HepG2 (cell line): ENCODE results near the gene TK2. TPM values are rescaled to one million over a fixed set of nuclear protein-coding genes. Genes with fewer than 3 reads are reported as not detected.

Experiments used
- ATF7 ChIP-seq, 2 experiments: fragments of 450-650 bp in 1 of 2; sonication (generic) in 1 of 2; formaldehyde crosslinking in 1 of 2; IDR thresholded peaks; 2 replicates each; pipeline versions ENCODE4 v1.4.0 to v1.6.1; 2016 to 2020; ENCODE audit warnings: antibody characterized with exemption in 1 of 2, mild to moderate bottlenecking in 1 of 2, missing genetic modification reagents in 1 of 2
- BHLHE40 ChIP-seq: IDR thresholded peaks from 2 replicates; pipeline ENCODE4 v1.6.1; 2011; ENCODE audit warnings: low read length, improper control_type of control experiment
- DRAP1 ChIP-seq: IDR thresholded peaks from 2 replicates; pipeline ENCODE4 v1.6.1; 2016; ENCODE audit warnings: missing genetic modification reagents, missing compliant biosample characterization
- E2F1 ChIP-seq: sonication (generic); formaldehyde crosslinking; IDR thresholded peaks from 2 replicates; pipeline ENCODE4 v1.5.0; 2020; ENCODE audit warnings: missing genetic modification reagents
- FOXC1 ChIP-seq: sonication (generic); formaldehyde crosslinking; IDR thresholded peaks from 2 replicates; pipeline ENCODE4 v1.8.0; 2022; ENCODE audit warnings: mild to moderate bottlenecking, missing genetic modification reagents, borderline replicate concordance
- HDAC1 ChIP-seq: sonication (generic); formaldehyde crosslinking; IDR thresholded peaks from 2 replicates; pipeline ENCODE4 v1.5.1; 2020; ENCODE audit warnings: mild to moderate bottlenecking, missing genetic modification reagents
- HES4 ChIP-seq: sonication (generic); formaldehyde crosslinking; IDR thresholded peaks from 2 replicates; pipeline ENCODE4 v1.9.0; 2021; ENCODE audit warnings: mild to moderate bottlenecking, missing genetic modification reagents, borderline replicate concordance
- HIC2 ChIP-seq: sonication (generic); formaldehyde crosslinking; IDR thresholded peaks from 2 replicates; pipeline ENCODE4 v1.9.0; 2022; ENCODE audit warnings: low read depth, missing genetic modification reagents
- JUN ChIP-seq: sonication (generic); formaldehyde crosslinking; IDR thresholded peaks from 2 replicates; pipeline ENCODE4 v1.4.0; 2020; ENCODE audit warnings: mild to moderate bottlenecking, missing genetic modification reagents
- KAT7 ChIP-seq: IDR thresholded peaks from 2 replicates; pipeline ENCODE4 v1.6.1; 2018; ENCODE audit warnings: borderline replicate concordance, missing compliant biosample characterization
- KDM2A ChIP-seq: sonication (generic); formaldehyde crosslinking; IDR thresholded peaks from 2 replicates; pipeline ENCODE4 v1.4.0; 2020; ENCODE audit warnings: low read depth, missing genetic modification reagents, borderline replicate concordance
- MED8 ChIP-seq: sonication (generic); formaldehyde crosslinking; IDR thresholded peaks from 2 replicates; pipeline ENCODE4 v1.8.1; 2023; ENCODE audit warnings: mild to moderate bottlenecking, missing genetic modification reagents; ENCODE audit not compliant: insufficient replicate concordance
- NCOR1 ChIP-seq: fragments of 200-600 bp; sonication (generic); IDR thresholded peaks from 2 replicates; pipeline ENCODE4 v1.7.0; 2017; ENCODE audit warnings: antibody characterized with exemption, low read length, borderline replicate concordance
- RELA ChIP-seq: sonication (generic); formaldehyde crosslinking; IDR thresholded peaks from 2 replicates; pipeline ENCODE4 v1.4.0; 2020; ENCODE audit warnings: missing genetic modification reagents
- TCF12 ChIP-seq, 2 experiments: fragments of 450-650 bp in 1 of 2; sonication (generic) in 1 of 2; formaldehyde crosslinking in 1 of 2; IDR thresholded peaks; 2 replicates each; pipeline versions ENCODE4 v1.6.1 to v1.8.0; 2017 to 2022; ENCODE audit warnings: antibody characterized with exemption in 1 of 2, mild to moderate bottlenecking in 1 of 2, missing genetic modification reagents in 1 of 2, moderate library complexity in 1 of 2
- TOPORS ChIP-seq: sonication (generic); formaldehyde crosslinking; IDR thresholded peaks from 2 replicates; pipeline ENCODE4 v1.8.0; 2023; ENCODE audit warnings: mild to moderate bottlenecking, missing genetic modification reagents
- ZBTB1 ChIP-seq: sonication (generic); formaldehyde crosslinking; IDR thresholded peaks from 2 replicates; pipeline ENCODE4 v1.4.0; 2020; ENCODE audit warnings: missing genetic modification reagents, borderline replicate concordance
- ZFP62 ChIP-seq: sonication (generic); formaldehyde crosslinking; IDR thresholded peaks from 2 replicates; pipeline ENCODE4 v1.4.0; 2020; ENCODE audit warnings: missing genetic modification reagents
- ZNF546 ChIP-seq: sonication (generic); formaldehyde crosslinking; conservative IDR thresholded peaks from 2 replicates; pipeline ENCODE4 v1.8.1; 2023; ENCODE audit warnings: mild to moderate bottlenecking, missing genetic modification reagents
- ZNF549 ChIP-seq: sonication (generic); formaldehyde crosslinking; IDR thresholded peaks from 2 replicates; pipeline ENCODE4 v1.5.0; 2020; ENCODE audit warnings: missing genetic modification reagents
- ZNF572 ChIP-seq: sonication (generic); formaldehyde crosslinking; IDR thresholded peaks from 2 replicates; pipeline ENCODE4 v1.5.1; 2020; ENCODE audit warnings: mild to moderate bottlenecking, missing genetic modification reagents
- ZNF615 ChIP-seq: sonication (generic); formaldehyde crosslinking; IDR thresholded peaks from 2 replicates; pipeline ENCODE4 v1.5.0; 2020; ENCODE audit warnings: mild to moderate bottlenecking, missing genetic modification reagents, borderline replicate concordance
- ZNF737 ChIP-seq: sonication (generic); formaldehyde crosslinking; IDR thresholded peaks from 2 replicates; pipeline ENCODE4 v1.5.0; 2020; ENCODE audit warnings: missing genetic modification reagents, mild to moderate bottlenecking, borderline replicate concordance
- ZNF781 ChIP-seq: sonication (generic); formaldehyde crosslinking; IDR thresholded peaks from 2 replicates; pipeline ENCODE4 v1.5.1; 2020; ENCODE audit warnings: borderline replicate concordance, mild to moderate bottlenecking, missing genetic modification reagents; ENCODE audit errors: not compliant biosample characterization
- ZSCAN20 ChIP-seq: sonication (generic); formaldehyde crosslinking; IDR thresholded peaks from 2 replicates; pipeline ENCODE4 v1.4.0; 2020; ENCODE audit warnings: missing genetic modification reagents, mild to moderate bottlenecking, borderline replicate concordance
- ZSCAN21 ChIP-seq: sonication (generic); formaldehyde crosslinking; IDR thresholded peaks from 2 replicates; pipeline ENCODE4 v1.8.0; 2022; ENCODE audit warnings: mild to moderate bottlenecking, missing genetic modification reagents, moderate library complexity, borderline replicate concordance
- polyA plus RNA-seq, 8 experiments: library from polyadenylated mRNA; depleted of rRNA in 3 of 8; stranded (reverse) in 7 of 8; unstranded in 1 of 8; fragments of >200 nt; fragmentation: Illumina TruSeq in 4 of 8; extraction: Trizol in 4 of 8; gene quantifications; 2 replicates each; pipeline versions ENCODE4 v1.2.1 to v1.2.3, GENCODE V29; 2011 to 2016; ENCODE audit warnings: low read depth in 4 of 8, missing spikeins in 1 of 8, mixed read lengths in 1 of 8; ENCODE audit not compliant: insufficient read depth in 1 of 8
- total RNA-seq, 5 experiments: library from RNA; depleted of rRNA; stranded (reverse); fragments of >200 nt; fragmentation: Illumina TruSeq; extraction: Trizol; gene quantifications; 2 replicates each; pipeline ENCODE4 v1.2.3, GENCODE V29; 2016; ENCODE audit warnings: low read depth in 1 of 5

TK2 gene
- total and polyA plus RNA-seq, 2 of the 13 experiments (the other 11 are each of a cell fraction or from before 2014, with no cell fraction given), result 18.7 to 21.0 TPM

- TF ChIP-seq TCF12 (IDR thresholded peaks at IDR 0.05), result no peak
- TF ChIP-seq TCF12 (CRISPR knock-in tag; IDR thresholded peaks at IDR 0.05), result no peak; the same call in none of the 2 replicates
- no peak for TF ChIP-seq BHLHE40
- peak; percentile 93; the same call in 1 of the 2 replicates for TF ChIP-seq ZSCAN20
- peak; percentile 85 for TF ChIP-seq ZNF615
- no peak for TF ChIP-seq MED8
- peak; percentile 96 for TF ChIP-seq ZNF546 (CRISPR knock-in tag)
- no peak for TF ChIP-seq ZNF737
- peak; percentile 29 for TF ChIP-seq ZNF781 (CRISPR knock-in tag)
- peak; percentile 91 for TF ChIP-seq ZSCAN21
- TF ChIP-seq HDAC1 (CRISPR knock-in tag), result peak; percentile 66
- TF ChIP-seq FOXC1 (CRISPR knock-in tag), result peak; percentile 97
- TF ChIP-seq HIC2 (CRISPR knock-in tag), result no peak
- TF ChIP-seq NCOR1, result no peak
- TF ChIP-seq KAT7 (CRISPR knock-in tag), result peak; percentile 88
- no peak for TF ChIP-seq DRAP1
- no peak for TF ChIP-seq ZBTB1 (CRISPR knock-in tag)
- no peak for TF ChIP-seq ATF7 (IDR thresholded peaks at IDR 0.05)
- 0 out of 2 replicates have a peak, but pooled peaks have one; percentile 20 for TF ChIP-seq ATF7 (CRISPR knock-in tag; IDR thresholded peaks at IDR 0.05)
- no peak for TF ChIP-seq ZFP62 (CRISPR knock-in tag)
- 0 out of 2 replicates have a peak, but pooled peaks have one; percentile 78 for TF ChIP-seq ZNF572 (CRISPR knock-in tag)
- peak; percentile 91 for TF ChIP-seq E2F1 (CRISPR knock-in tag)
- TF ChIP-seq ZNF549 (CRISPR knock-in tag), result 0 out of 2 replicates have a peak, but pooled peaks have one; percentile 2
- peak; percentile 89 for TF ChIP-seq KDM2A (CRISPR knock-in tag)
- peak; percentile 17; the same call in 1 of the 2 replicates for TF ChIP-seq RELA (CRISPR knock-in tag)
- peak; percentile 44 for TF ChIP-seq HES4 (CRISPR knock-in tag)
- no peak for TF ChIP-seq TOPORS (CRISPR knock-in tag)
- TF ChIP-seq JUN (CRISPR knock-in tag), result 0 out of 2 replicates have a peak, but pooled peaks have one; percentile 31
These were observed at the start of gene TK2 (continued) for GRCh38 chr16:66549284-66550131.
